H1 (cell line): Measurements from ENCODE around the gene C2CD3. TPM values are rescaled to one million over a fixed set of nuclear protein-coding genes. Genes with fewer than 3 reads are reported as not detected.

Source experiments
- CTCF ChIA-PET: fragments of 300-600 bp; sonication (Branson Sonifier 250); formaldehyde crosslinking; loops from one replicate; lab custom pipeline; 2021; ENCODE audit not compliant: partially characterized antibody; lab: Charles Lee
- POLR2A ChIA-PET: fragments of 300-600 bp; sonication (Branson Sonifier 250); formaldehyde crosslinking; loops from one replicate; lab custom pipeline; 2021; ENCODE audit warnings: inconsistent platforms; ENCODE audit not compliant: partially characterized antibody; lab: Charles Lee
- DNase-seq, 2 experiments: peaks; one replicate each; pipeline versions ENCODE4 v3.0.0 to v3.0.0-alpha.2; 2010 to 2022; ENCODE audit warnings: low spot score in 2 of 2, low read depth in 1 of 2, mixed read lengths in 1 of 2
- FAIRE-seq: peaks from 2 replicates; lab custom pipeline; 2011; peaks lifted over from hg19 to GRCh38; lab: Jason Lieb, UNC
- H2AFZ ChIP-seq: 2 replicates; pipeline ENCODE4 v1.8.1; 2012; ENCODE audit warnings: low read length, inconsistent platforms
- H2AK5ac ChIP-seq: 2 replicates; pipeline ENCODE4 v1.6.1; 2013; ENCODE audit warnings: low read depth, low read length
- H2BK120ac ChIP-seq: replicated peaks from 2 replicates; pipeline ENCODE3; 2013; ENCODE audit warnings: low read depth, low read length, inconsistent platforms
- H2BK12ac ChIP-seq: 2 replicates; pipeline ENCODE4 v1.6.1; 2013; ENCODE audit warnings: low read depth, low read length
- H2BK15ac ChIP-seq: 2 replicates; pipeline ENCODE4 v1.6.1; 2013; ENCODE audit warnings: low read length
- H2BK20ac ChIP-seq: 2 replicates; pipeline ENCODE4 v1.6.1; 2013; ENCODE audit warnings: low read length
- H2BK5ac ChIP-seq: 2 replicates; pipeline ENCODE4 v1.6.1; 2013; ENCODE audit warnings: low read depth, low read length
- H3K14ac ChIP-seq: 2 replicates; pipeline ENCODE4 v1.6.1; 2013; ENCODE audit warnings: inconsistent platforms; ENCODE audit not compliant: insufficient read length
- H3K18ac ChIP-seq: 2 replicates; pipeline ENCODE4 v1.6.1; 2013; ENCODE audit warnings: low read length; ENCODE audit errors: extremely low read depth
- H3K23ac ChIP-seq: 2 replicates; pipeline ENCODE4 v1.6.1; 2013; ENCODE audit warnings: inconsistent platforms; ENCODE audit not compliant: insufficient read length
- H3K23me2 ChIP-seq: 2 replicates; pipeline ENCODE4 v1.6.1; 2013; ENCODE audit warnings: low read depth, low read length
- H3K27ac ChIP-seq: 2 replicates; pipeline ENCODE4 v1.6.1; 2011; ENCODE audit warnings: low read depth, low read length, inconsistent platforms
- H3K27me3 ChIP-seq, 4 experiments: replicated peaks in 1 of 4; 1 replicate in 1 of 4; 2 replicates in 3 of 4; pipeline versions ENCODE4 v1.6.1 to v1.8.1; 2011 to 2013; ENCODE audit warnings: low read length in 3 of 4, mild to moderate bottlenecking in 3 of 4, inconsistent platforms in 2 of 4, mixed read lengths in 2 of 4, moderate library complexity in 1 of 4; ENCODE audit not compliant: control insufficient read depth in 3 of 4, insufficient read depth in 3 of 4; ENCODE audit errors: extremely low read depth in 1 of 4
- H3K36me3 ChIP-seq, 4 experiments: 2 replicates each; pipeline versions ENCODE4 v1.6.1 to v1.8.1; 2011 to 2013; ENCODE audit warnings: mild to moderate bottlenecking in 4 of 4, low read length in 3 of 4, moderate library complexity in 2 of 4, control low read depth in 1 of 4, inconsistent platforms in 1 of 4; ENCODE audit not compliant: insufficient read depth in 4 of 4, control insufficient read depth in 2 of 4
- H3K4ac ChIP-seq: replicated peaks from 2 replicates; pipeline ENCODE3; 2013; ENCODE audit warnings: low read length, low read depth, mixed read lengths, inconsistent platforms; ENCODE audit not compliant: insufficient read length
- H3K4me1 ChIP-seq, 4 experiments: replicated peaks in 1 of 4; 1 replicate in 1 of 4; 2 replicates in 3 of 4; pipeline versions ENCODE4 v1.6.1 to v1.8.1; 2011 to 2013; ENCODE audit warnings: low read length in 3 of 4, inconsistent platforms in 2 of 4, mixed read lengths in 1 of 4; ENCODE audit not compliant: insufficient read depth in 4 of 4, control insufficient read depth in 3 of 4
- H3K4me2 ChIP-seq, 2 experiments: 2 replicates each; pipeline versions ENCODE4 v1.6.1 to v1.8.1; 2011 to 2013; ENCODE audit warnings: low read depth in 2 of 2, low read length in 2 of 2, control low read depth in 1 of 2, inconsistent platforms in 1 of 2, mild to moderate bottlenecking in 1 of 2; ENCODE audit not compliant: insufficient read depth in 1 of 2
- H3K4me3 ChIP-seq, 4 experiments: fragments of 200-600, 300-600 bp in 1 of 4; sonication (generic), shearing (Covaris generic), sonication (Bioruptor Twin) in 1 of 4; 2 replicates each; pipeline versions ENCODE4 v1.5.1 to v1.8.1; 2011 to 2016; ENCODE audit warnings: low read length in 4 of 4, low read depth in 3 of 4, control low read depth in 2 of 4, inconsistent platforms in 2 of 4, mild to moderate bottlenecking in 2 of 4, mixed read lengths in 1 of 4, moderate library complexity in 1 of 4; ENCODE audit not compliant: insufficient read depth in 2 of 4; ENCODE audit errors: extremely low read depth in 1 of 4
- H3K56ac ChIP-seq: replicated peaks from 2 replicates; pipeline ENCODE3; 2013; ENCODE audit warnings: low read depth, mild to moderate bottlenecking, mixed read lengths, low read length, inconsistent platforms; ENCODE audit not compliant: insufficient read length
- H3K79me1 ChIP-seq: 2 replicates; pipeline ENCODE4 v1.6.1; 2013; ENCODE audit warnings: low read depth, low read length, control low read depth
- H3K79me2 ChIP-seq, 2 experiments: 2 replicates each; pipeline versions ENCODE4 v1.6.1 to v1.8.1; 2012 to 2013; ENCODE audit warnings: low read length in 2 of 2, mild to moderate bottlenecking in 2 of 2, inconsistent platforms in 1 of 2; ENCODE audit not compliant: insufficient read depth in 2 of 2, control insufficient read depth in 1 of 2
- H3K9ac ChIP-seq, 4 experiments: replicated peaks in 1 of 4; 1 replicate in 1 of 4; 2 replicates in 3 of 4; pipeline versions ENCODE4 v1.6.1 to v1.8.1; 2011 to 2013; ENCODE audit warnings: low read depth in 3 of 4, low read length in 3 of 4, control low read depth in 2 of 4, mild to moderate bottlenecking in 2 of 4, moderate library complexity in 2 of 4, inconsistent platforms in 1 of 4; ENCODE audit errors: extremely low read depth in 1 of 4
- H3K9me3 ChIP-seq, 2 experiments: 2 replicates each; pipeline versions ENCODE4 v1.6.1 to v1.8.1; 2012 to 2013; ENCODE audit warnings: mild to moderate bottlenecking in 2 of 2, moderate library complexity in 2 of 2, control low read depth in 1 of 2, inconsistent platforms in 1 of 2, low read depth in 1 of 2, low read length in 1 of 2, mixed read lengths in 1 of 2; ENCODE audit not compliant: insufficient read depth in 2 of 2
- H4K20me1 ChIP-seq, 2 experiments: replicated peaks in 1 of 2; 2 replicates each; pipeline versions ENCODE3 to v1.8.1; 2011 to 2013; ENCODE audit warnings: inconsistent platforms in 2 of 2, low read length in 2 of 2, mild to moderate bottlenecking in 1 of 2; ENCODE audit not compliant: insufficient read depth in 2 of 2, control insufficient read depth in 1 of 2
- H4K5ac ChIP-seq: 2 replicates; pipeline ENCODE4 v1.6.1; 2013; ENCODE audit warnings: low read length, low read depth, mixed read lengths, inconsistent platforms; ENCODE audit not compliant: insufficient read length
- H4K8ac ChIP-seq: 2 replicates; pipeline ENCODE4 v1.8.0; 2013; ENCODE audit warnings: mild to moderate bottlenecking, moderate library complexity, low read length, inconsistent platforms; ENCODE audit not compliant: insufficient read depth; ENCODE audit errors: extremely low read depth
- H4K91ac ChIP-seq: replicated peaks from 2 replicates; pipeline ENCODE3; 2013; ENCODE audit warnings: low read length, mixed read lengths, inconsistent platforms; ENCODE audit not compliant: insufficient read length
- BRCA1 ChIP-seq: IDR thresholded peaks from 2 replicates; pipeline ENCODE4 v1.6.1; 2012; ENCODE audit warnings: low read depth, low read length, improper control_type of control experiment
- CBX8 ChIP-seq: fragments of 300-800, 300-1000 bp; sonication (generic); IDR thresholded peaks from 2 replicates; pipeline ENCODE4 v1.7.1; 2016; ENCODE audit warnings: low read depth, low read length, borderline replicate concordance
- CTBP2 ChIP-seq: IDR thresholded peaks from 2 replicates; pipeline ENCODE4 v1.7.0; 2011; ENCODE audit warnings: borderline replicate concordance, mild to moderate bottlenecking, moderate library complexity, mixed read lengths, low read length; ENCODE audit not compliant: insufficient read depth, insufficient read length
- JUND ChIP-seq: IDR thresholded peaks from 2 replicates; pipeline ENCODE4 v1.6.1; 2011; ENCODE audit warnings: mild to moderate bottlenecking, improper control_type of control experiment, low read length
- POU5F1 ChIP-seq: IDR thresholded peaks from 2 replicates; pipeline ENCODE4 v1.6.1; 2011; ENCODE audit warnings: low read depth, mild to moderate bottlenecking, low read length, moderate library complexity
- RXRA ChIP-seq: IDR thresholded peaks from 2 replicates; pipeline ENCODE4 v1.6.1; 2011; ENCODE audit warnings: low read depth, mild to moderate bottlenecking, low read length, moderate library complexity; ENCODE audit not compliant: insufficient read depth
- SP4 ChIP-seq: IDR thresholded peaks from 2 replicates; pipeline ENCODE4 v1.6.1; 2012; ENCODE audit warnings: low read length, inconsistent platforms
- TAF1 ChIP-seq: IDR thresholded peaks from 2 replicates; pipeline ENCODE4 v1.6.1; 2011; ENCODE audit warnings: mild to moderate bottlenecking, low read depth, low read length
- ZNF274 ChIP-seq: IDR thresholded peaks from 2 replicates; pipeline ENCODE4 v1.7.0; 2012; ENCODE audit warnings: low read length, borderline replicate concordance; ENCODE audit errors: extremely low read depth
- WGBS, 2 experiments: shearing (Covaris generic) in 1 of 2; methylation state at CpG; one replicate each; pipeline versions ENCODE4 v1.1.6 to v1.1.7; 2013 to 2015; ENCODE audit warnings: low lambda C conversion rate in 2 of 2, mixed read lengths in 2 of 2, inconsistent platforms in 1 of 2, low coverage in 1 of 2, missing lambda C conversion rate in 1 of 2; ENCODE audit not compliant: insufficient replicate concordance in 2 of 2, insufficient coverage in 1 of 2, insufficient read length in 1 of 2; ENCODE audit errors: extremely low coverage in 1 of 2, missing lambda C conversion rate in 1 of 2; 5-methylcytosine and 5-hydroxymethylcytosine counted together
- polyA plus RNA-seq, 7 experiments: library from polyadenylated mRNA; depleted of rRNA in 3 of 7; stranded (reverse) in 5 of 7; unstranded in 2 of 7; fragments of >200 nt in 5 of 7; fragments of 200-250 nt in 2 of 7; gene quantifications; 1 replicate in 5 of 7; 2 replicates in 1 of 7; 4 replicates in 1 of 7; pipeline versions ENCODE4 v1.2.1 to v1.2.3, GENCODE V29; 2011 to 2013; ENCODE audit warnings: missing spikeins in 2 of 7, mixed read lengths in 2 of 7
- total RNA-seq: library from RNA; stranded (reverse); fragmentation: NEBNext Ultra II Directional; extraction: Animal tissue kit (Norgen Biotek cat#: 25700); gene quantifications from 2 replicates; pipeline ENCODE4 v1.2.1, GENCODE V29; 2021

The C2CD3 gene
- total and polyA plus RNA-seq, 2 of the 8 experiments (the other 6 are each of a cell fraction or from before 2014, with no cell fraction given): 11.0 to 29.1 TPM

GRCh38 chr11:73976451-73977151 is 194.2 kb downstream of the C2CD3 start:
- no peak overlapping the region for H2AFZ ChIP-seq
- H3K36me3 ChIP-seq: peaks cover 20 to 67% (median 37%) of the 10 kb centered on the region in 4 experiments
- H2BK15ac ChIP-seq: no peak overlapping the region
- H3K79me1 ChIP-seq: peaks cover 2% of the 10 kb centered on the region; the same call in 1 of the 2 replicates
- H3K14ac ChIP-seq: no peak overlapping the region
- H4K8ac ChIP-seq: no peak overlapping the region
- no peak for TF ChIP-seq BRCA1
- no peak for TF ChIP-seq TAF1
- no peak for TF ChIP-seq RXRA
- TF ChIP-seq CTBP2: no peak
- no peak for TF ChIP-seq CBX8
- no peak for TF ChIP-seq SP4
- TF ChIP-seq JUND: no peak
- TF ChIP-seq POU5F1: no peak
- TF ChIP-seq ZNF274: no peak
- no peak overlapping the region for H3K18ac ChIP-seq
- no peaks in the 10 kb centered on the region for H3K27me3 ChIP-seq
- DNase-seq (no peak), FAIRE-seq (no peak)
- H2BK120ac ChIP-seq: no peak overlapping the region
- peaks cover 0 to 9% of the 10 kb centered on the region in 2 experiments for H4K20me1 ChIP-seq
- no peak overlapping the region for H3K4ac ChIP-seq
- no peak overlapping the region for H4K5ac ChIP-seq
- WGBS, 2 experiments: 93% methylated on average over 14 of the region's 14 CpGs; no CpG with 5 or more reads in 1 of the 2 experiments
- H4K91ac ChIP-seq: no peak overlapping the region
- no peak overlapping the region for H3K9ac ChIP-seq
- CTCF ChIA-PET: interaction anchor here (0.9 kb wide), 1 partner anchor 12 kb away, joined by 4 read pairs; no protein-coding TSS in a partner anchor
- H3K4me3 ChIP-seq: no peak overlapping the region
- H3K56ac ChIP-seq: no peak overlapping the region
- H3K4me1 ChIP-seq: peaks cover 6 to 11% (median 8%) of the 10 kb centered on the region in 4 experiments; a peak in 6 of 7 replicates
- POLR2A ChIA-PET: interaction anchor here (0.9 to 2.2 kb wide), 3 partner anchors 10 to 31 kb away, joined by 3 to 11 read pairs (median 3); no protein-coding TSS in a partner anchor
- H3K9me3 ChIP-seq: no peaks in the 10 kb centered on the region
- no peak overlapping the region for H3K4me2 ChIP-seq
- no peak overlapping the region for H3K27ac ChIP-seq
- peaks cover 0 to under 1% of the 10 kb centered on the region in 2 experiments; a peak in 1 of 4 replicates for H3K79me2 ChIP-seq
- no peak overlapping the region for H2AK5ac ChIP-seq
- no peaks in the 10 kb centered on the region for H3K23me2 ChIP-seq
- no peak overlapping the region for H2BK5ac ChIP-seq
- no peak overlapping the region for H3K23ac ChIP-seq
- H2BK12ac ChIP-seq: no peak overlapping the region
- H2BK20ac ChIP-seq: no peak overlapping the region
